Smooth muscle cell (in vitro differentiated cells): ENCODE results near the gene MYO1F. TPM values are rescaled to one million over a fixed set of nuclear protein-coding genes. Genes with fewer than 3 reads are reported as not detected.

Experiments used
- DNase-seq: peaks from one replicate; lab custom pipeline; 2025; ENCODE audit not compliant: unreplicated experiment; lab: John Stamatoyannopoulos, UW
- H2AFZ ChIP-seq: fragments of 200-600 bp; sonication (generic); 2 replicates; pipeline ENCODE4 v1.6.0; 2016; ENCODE audit warnings: antibody characterized with exemption, low read depth, mild to moderate bottlenecking
- H3F3A ChIP-seq: fragments of 200-600 bp; sonication (generic); 2 replicates; pipeline ENCODE4 v1.6.0; 2017; ENCODE audit warnings: antibody characterized with exemption, low read depth
- H3K27ac ChIP-seq: fragments of 200-600 bp; sonication (generic); 2 replicates; pipeline ENCODE4 v1.5.1; 2016; ENCODE audit warnings: low read depth, mild to moderate bottlenecking
- H3K27me3 ChIP-seq: fragments of 200-600 bp; sonication (generic); 2 replicates; pipeline ENCODE4 v1.6.1; 2016; ENCODE audit warnings: low read depth, mild to moderate bottlenecking
- H3K36me3 ChIP-seq: fragments of 200-600 bp; sonication (generic); 2 replicates; pipeline ENCODE4 v1.5.1; 2016; ENCODE audit warnings: low read depth
- H3K4me1 ChIP-seq: fragments of 200-600 bp; sonication (generic); 2 replicates; pipeline ENCODE4 v1.5.1; 2016; ENCODE audit warnings: low read depth
- H3K4me2 ChIP-seq: fragments of 200-600 bp; sonication (generic); 2 replicates; pipeline ENCODE4 v1.6.0; 2016; ENCODE audit warnings: mild to moderate bottlenecking
- H3K4me3 ChIP-seq: fragments of 200-600 bp; sonication (generic); 2 replicates; pipeline ENCODE4 v1.5.1; 2016; ENCODE audit warnings: mild to moderate bottlenecking
- H3K79me2 ChIP-seq: fragments of 200-600 bp; sonication (generic); 2 replicates; pipeline ENCODE4 v1.6.0; 2016; ENCODE audit warnings: low read depth, mild to moderate bottlenecking
- H3K9ac ChIP-seq: fragments of 200-600 bp; sonication (generic); 2 replicates; pipeline ENCODE4 v1.6.0; 2016; ENCODE audit warnings: low read depth
- H3K9me3 ChIP-seq: fragments of 200-600 bp; sonication (generic); replicated peaks from 2 replicates; pipeline ENCODE4 v1.5.1; 2016; ENCODE audit warnings: low read depth
- H4K20me1 ChIP-seq: fragments of 200-600 bp; sonication (generic); 2 replicates; pipeline ENCODE4 v1.6.0; 2016; ENCODE audit warnings: low read depth
- WGBS: methylation state at CpG from one replicate; pipeline ENCODE4 v1.1.7; 2016; ENCODE audit warnings: low lambda C conversion rate; 5-methylcytosine and 5-hydroxymethylcytosine counted together
- polyA plus RNA-seq: library from polyadenylated mRNA; unstranded; fragments of >200 nt; fragmentation: Nextera tagmentation; extraction: Ambion mirVana; gene quantifications from 2 replicates; pipeline ENCODE4 v1.2.1, GENCODE V29; 2016
- total RNA-seq: library from RNA; depleted of rRNA; stranded (reverse); fragments of >200 nt; gene quantifications from 2 replicates; pipeline ENCODE4 v1.2.3, GENCODE V29; 2014
- TF ChIP-seq, protein P1 (sequence below): fragments of 200-600 bp; sonication (generic); IDR thresholded peaks from 2 replicates; pipeline ENCODE4 v1.5.1; 2017; ENCODE audit warnings: borderline replicate concordance, mild to moderate bottlenecking, antibody characterized with exemption; ENCODE audit not compliant: insufficient read depth, poor library complexity, severe bottlenecking

MYO1F gene
- total and polyA plus RNA-seq, 2 experiments from 2014 or later = 1.4 TPM; not detected in 1

DNA sequence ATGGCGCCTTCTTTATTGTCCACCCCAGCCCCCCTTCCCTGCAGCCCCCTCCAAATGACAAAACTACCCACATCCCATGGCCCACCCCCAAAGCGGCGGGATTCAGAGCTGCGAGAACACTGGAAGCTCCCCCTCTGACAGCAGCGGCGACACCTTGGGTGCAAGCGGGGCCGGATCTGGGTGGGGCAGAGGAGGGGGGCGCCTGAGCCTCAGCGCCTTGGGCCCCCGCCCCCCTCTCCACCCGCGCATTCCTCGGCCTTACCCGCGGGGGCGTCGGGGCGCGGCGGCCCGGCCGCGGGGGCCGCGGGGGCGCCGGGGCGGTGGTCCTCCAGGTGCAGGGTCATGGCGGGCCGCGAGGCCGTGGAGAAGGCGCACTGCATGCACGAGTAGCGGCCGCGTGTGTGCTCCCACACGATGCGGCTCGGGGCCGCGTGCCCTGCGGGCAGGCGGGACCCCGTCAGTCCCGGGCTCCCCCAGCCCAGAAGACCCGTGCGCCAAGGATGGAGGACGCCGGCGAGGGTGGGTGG is 66.6 kb downstream of the MYO1F start:
- peaks cover 16% of the 10 kb centered on the region for H3K4me1 ChIP-seq
- H2AFZ ChIP-seq = no peak overlapping the region
- no peak overlapping the region for H3K4me3 ChIP-seq
- no peaks in the 10 kb centered on the region for H3K27me3 ChIP-seq
- no peak for DNase-seq
- H4K20me1 ChIP-seq = no peaks in the 10 kb centered on the region
- WGBS = 97% methylated on average over 27 of the region's 52 CpGs
- H3K27ac ChIP-seq = no peak overlapping the region
- H3K36me3 ChIP-seq = no peaks in the 10 kb centered on the region
- TF ChIP-seq, protein P1, sequence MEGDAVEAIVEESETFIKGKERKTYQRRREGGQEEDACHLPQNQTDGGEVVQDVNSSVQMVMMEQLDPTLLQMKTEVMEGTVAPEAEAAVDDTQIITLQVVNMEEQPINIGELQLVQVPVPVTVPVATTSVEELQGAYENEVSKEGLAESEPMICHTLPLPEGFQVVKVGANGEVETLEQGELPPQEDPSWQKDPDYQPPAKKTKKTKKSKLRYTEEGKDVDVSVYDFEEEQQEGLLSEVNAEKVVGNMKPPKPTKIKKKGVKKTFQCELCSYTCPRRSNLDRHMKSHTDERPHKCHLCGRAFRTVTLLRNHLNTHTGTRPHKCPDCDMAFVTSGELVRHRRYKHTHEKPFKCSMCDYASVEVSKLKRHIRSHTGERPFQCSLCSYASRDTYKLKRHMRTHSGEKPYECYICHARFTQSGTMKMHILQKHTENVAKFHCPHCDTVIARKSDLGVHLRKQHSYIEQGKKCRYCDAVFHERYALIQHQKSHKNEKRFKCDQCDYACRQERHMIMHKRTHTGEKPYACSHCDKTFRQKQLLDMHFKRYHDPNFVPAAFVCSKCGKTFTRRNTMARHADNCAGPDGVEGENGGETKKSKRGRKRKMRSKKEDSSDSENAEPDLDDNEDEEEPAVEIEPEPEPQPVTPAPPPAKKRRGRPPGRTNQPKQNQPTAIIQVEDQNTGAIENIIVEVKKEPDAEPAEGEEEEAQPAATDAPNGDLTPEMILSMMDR = no peak
- no peaks in the 10 kb centered on the region for H3K79me2 ChIP-seq
- no peak overlapping the region for H3K9ac ChIP-seq
- H3F3A ChIP-seq = peaks cover 10% of the 10 kb centered on the region
- no peaks in the 10 kb centered on the region for H3K9me3 ChIP-seq
- H3K4me2 ChIP-seq = no peak overlapping the region

DNA sequence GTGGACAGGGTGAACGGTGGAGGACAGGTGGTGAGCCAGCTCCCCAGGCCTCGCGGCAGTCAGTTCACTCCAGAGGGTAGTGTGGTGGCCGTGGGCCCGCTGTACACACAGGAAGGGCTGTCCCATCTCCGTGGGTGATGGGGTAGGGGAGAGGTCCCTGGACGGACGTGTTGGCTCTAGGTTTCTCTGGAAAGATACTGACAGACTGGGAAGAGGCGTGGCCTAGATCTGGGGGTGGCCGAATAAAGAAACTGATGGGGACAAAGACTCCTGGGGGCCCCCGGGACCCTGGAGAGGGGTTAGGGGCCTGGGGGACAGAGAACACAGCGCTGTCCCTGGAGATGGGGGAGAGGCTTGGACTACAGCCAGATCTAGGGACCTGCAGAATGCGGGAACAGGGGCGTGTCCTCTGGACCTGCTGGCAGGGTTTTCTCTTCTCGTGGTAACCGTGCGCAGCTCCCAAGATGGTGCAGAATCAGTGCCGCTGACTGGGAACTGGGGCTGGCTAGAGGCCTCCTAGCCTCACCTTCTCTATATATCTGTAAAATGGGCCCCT is 70.8 kb downstream of the MYO1F start:
- Histone ChIP-seq H3K9ac (no peak overlapping the region), H3K4me2 (peak overlapping the region; percentile 99), H3K4me3 (peak overlapping the region; percentile 69), H3F3A (peaks cover 10% of the 10 kb centered on the region), H2AFZ (no peak overlapping the region), H3K27me3 (no peaks in the 10 kb centered on the region), H3K9me3 (no peaks in the 10 kb centered on the region), H3K27ac (no peak overlapping the region), H3K79me2 (no peaks in the 10 kb centered on the region), H3K36me3 (no peaks in the 10 kb centered on the region), H3K4me1 (peaks cover 12% of the 10 kb centered on the region), H4K20me1 (no peaks in the 10 kb centered on the region)
- TF ChIP-seq, protein P1 = no peak
- DNase-seq = no peak
- 33% methylated on average over 17 of the region's 18 CpGs for WGBS

DNA sequence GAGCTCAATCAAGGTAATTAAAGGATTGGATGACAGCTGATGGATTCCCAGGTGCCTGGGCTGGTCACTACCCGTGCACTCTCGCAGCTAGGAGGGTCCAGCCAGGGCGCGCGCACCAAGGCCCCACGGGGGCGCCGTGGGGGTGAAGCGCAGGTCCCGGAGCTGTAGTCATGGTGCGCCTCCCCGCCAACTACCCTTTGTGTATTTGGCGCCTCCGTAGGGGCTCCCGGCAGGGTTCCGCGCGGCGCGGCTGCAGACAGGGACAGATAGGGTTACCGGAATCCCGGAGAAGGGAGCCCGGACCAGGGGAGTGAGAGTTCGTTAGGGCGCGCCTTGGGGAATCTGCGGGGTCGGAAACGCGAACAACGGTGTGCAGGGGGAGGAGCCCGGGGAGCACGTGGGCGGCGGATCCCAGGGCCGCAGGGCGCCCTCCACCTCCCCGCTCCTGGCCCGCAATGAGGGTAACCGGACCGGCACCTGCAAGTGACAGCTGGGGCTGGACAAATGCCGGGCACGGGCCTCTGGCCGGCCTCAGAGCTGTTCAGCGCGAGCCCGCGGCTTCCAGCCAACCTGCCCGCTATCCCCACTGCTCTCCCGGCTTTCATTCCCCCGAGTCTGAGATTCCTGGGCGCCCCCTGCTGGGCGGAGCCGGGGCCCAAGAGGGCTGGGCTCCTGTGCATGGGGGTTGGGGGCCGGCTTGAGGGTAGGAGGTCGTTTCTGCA is 71.4 kb downstream of the MYO1F start:
- H2AFZ ChIP-seq = no peak overlapping the region
- peaks cover 12% of the 10 kb centered on the region for H3K4me1 ChIP-seq
- no peaks in the 10 kb centered on the region for H3K27me3 ChIP-seq
- TF ChIP-seq, protein P1 = peak; percentile 92
- H3K36me3 ChIP-seq = no peaks in the 10 kb centered on the region
- no peaks in the 10 kb centered on the region for H3K79me2 ChIP-seq
- H3F3A ChIP-seq = peaks cover 10% of the 10 kb centered on the region
- 1% methylated on average over 54 of the region's 56 CpGs for WGBS
- peak overlapping the region; percentile 69 for H3K4me3 ChIP-seq
- no peaks in the 10 kb centered on the region for H4K20me1 ChIP-seq
- peak overlapping the region; percentile 99 for H3K4me2 ChIP-seq
- no peaks in the 10 kb centered on the region for H3K9me3 ChIP-seq
- peak; percentile 40 for DNase-seq
- no peak overlapping the region for H3K9ac ChIP-seq
- no peak overlapping the region for H3K27ac ChIP-seq
